ENCODE measurements around the gene APMAP.

APMAP gene

DNA sequence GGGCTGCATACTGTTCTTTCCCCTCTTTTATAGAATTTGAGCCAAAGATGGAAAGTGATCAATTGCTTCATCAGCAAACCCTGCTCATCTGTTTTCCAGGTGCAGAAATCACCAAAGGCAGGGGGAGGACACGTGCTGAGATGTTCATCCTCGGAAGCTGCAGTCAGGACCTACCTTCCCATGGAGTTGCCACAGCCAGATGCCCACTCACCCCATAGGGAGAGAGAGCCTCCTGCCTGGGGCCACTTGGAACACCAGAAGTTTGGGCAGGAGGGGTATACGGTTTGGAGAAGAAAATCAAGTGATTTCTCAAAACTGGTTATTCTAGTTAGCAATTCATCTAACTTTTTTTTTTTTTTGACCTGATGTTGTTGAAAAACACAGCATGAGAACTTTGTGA lies 48.8 kb downstream of the APMAP start:
- TF ChIP-seq, protein P1, sequence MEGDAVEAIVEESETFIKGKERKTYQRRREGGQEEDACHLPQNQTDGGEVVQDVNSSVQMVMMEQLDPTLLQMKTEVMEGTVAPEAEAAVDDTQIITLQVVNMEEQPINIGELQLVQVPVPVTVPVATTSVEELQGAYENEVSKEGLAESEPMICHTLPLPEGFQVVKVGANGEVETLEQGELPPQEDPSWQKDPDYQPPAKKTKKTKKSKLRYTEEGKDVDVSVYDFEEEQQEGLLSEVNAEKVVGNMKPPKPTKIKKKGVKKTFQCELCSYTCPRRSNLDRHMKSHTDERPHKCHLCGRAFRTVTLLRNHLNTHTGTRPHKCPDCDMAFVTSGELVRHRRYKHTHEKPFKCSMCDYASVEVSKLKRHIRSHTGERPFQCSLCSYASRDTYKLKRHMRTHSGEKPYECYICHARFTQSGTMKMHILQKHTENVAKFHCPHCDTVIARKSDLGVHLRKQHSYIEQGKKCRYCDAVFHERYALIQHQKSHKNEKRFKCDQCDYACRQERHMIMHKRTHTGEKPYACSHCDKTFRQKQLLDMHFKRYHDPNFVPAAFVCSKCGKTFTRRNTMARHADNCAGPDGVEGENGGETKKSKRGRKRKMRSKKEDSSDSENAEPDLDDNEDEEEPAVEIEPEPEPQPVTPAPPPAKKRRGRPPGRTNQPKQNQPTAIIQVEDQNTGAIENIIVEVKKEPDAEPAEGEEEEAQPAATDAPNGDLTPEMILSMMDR (IDR thresholded peaks at IDR 0.05; ENCODE audit: control insufficient read depth, extremely low read depth, insufficient read depth) = no peak
- DNase-seq (ENCODE audit: low read depth) = no peak
- no peak overlapping the region for H3K4me3 ChIP-seq (ENCODE audit: low read depth, low read length)

DNA sequence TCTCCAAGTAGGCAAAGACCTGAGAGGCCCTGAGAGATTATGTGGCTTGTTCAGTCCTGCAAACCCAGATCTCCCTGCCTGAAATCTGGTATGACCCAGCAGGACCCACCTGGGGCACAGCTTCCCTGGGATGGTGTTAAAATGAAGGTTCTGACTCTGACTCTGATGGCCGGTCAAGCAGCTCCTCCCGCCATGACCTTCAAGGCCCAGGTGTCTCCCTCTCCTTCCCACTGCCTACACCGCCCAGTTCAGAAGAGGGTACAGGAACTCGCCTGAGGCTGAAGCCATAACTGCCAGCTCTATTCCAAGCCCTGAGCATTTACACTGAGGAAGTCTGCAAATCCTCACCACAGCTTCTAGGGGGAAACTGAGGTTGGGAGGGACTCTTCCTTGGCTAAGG lies 49.4 kb downstream of the APMAP start:
- no peak for DNase-seq (ENCODE audit: low read depth)
- no peak overlapping the region for H3K4me3 ChIP-seq (ENCODE audit: low read depth, low read length)
- TF ChIP-seq, protein P1 (IDR thresholded peaks at IDR 0.05; ENCODE audit: control insufficient read depth, extremely low read depth, insufficient read depth) = no peak

DNA sequence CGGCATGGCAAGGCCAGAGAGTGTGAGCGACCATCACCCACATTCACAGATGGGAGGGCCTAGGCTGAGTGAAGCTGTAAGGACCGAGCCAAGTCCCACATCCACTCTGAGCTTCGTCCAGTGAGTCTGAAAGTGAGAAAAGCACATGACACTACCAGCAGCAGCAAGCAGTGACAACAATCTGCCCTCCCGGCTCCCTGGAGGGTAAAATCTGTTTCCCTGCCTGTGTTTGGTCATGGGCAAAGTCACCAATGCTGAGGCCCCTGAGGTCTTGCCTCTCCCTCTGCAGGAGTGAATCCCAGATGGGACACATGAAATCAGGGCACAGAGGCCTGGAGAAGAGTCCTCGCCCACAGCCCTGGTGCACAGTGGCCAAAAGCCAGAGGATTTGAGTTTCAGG lies 49.9 kb downstream of the APMAP start:
- DNase-seq (ENCODE audit: low read depth) = no peak
- H3K4me3 ChIP-seq (ENCODE audit: low read depth, low read length) = no peak overlapping the region
- TF ChIP-seq, protein P1 (IDR thresholded peaks at IDR 0.05; ENCODE audit: control insufficient read depth, extremely low read depth, insufficient read depth) = no peak

DNA sequence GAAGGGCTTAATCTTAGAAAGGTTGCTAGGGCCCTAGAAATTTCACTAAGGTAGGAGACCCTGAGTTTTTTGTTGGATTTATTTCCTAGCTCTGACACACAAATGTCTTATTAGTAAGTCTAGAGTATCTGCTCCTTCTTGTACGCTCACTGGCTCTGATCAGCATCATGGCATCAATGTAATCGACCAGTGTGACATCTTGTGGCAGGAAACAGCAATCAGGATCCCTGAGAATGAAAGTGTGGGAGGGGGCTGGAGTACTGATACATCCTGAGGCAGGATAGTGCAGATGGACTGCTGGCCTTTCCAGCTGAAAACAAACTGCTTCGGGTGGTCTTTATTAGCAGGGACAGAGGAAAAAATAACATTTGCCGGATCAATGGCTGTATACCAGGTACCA lies 53.5 kb downstream of the APMAP start:
- H3K4me3 ChIP-seq (ENCODE audit: low read depth, low read length) = no peak overlapping the region
- TF ChIP-seq, protein P1 (IDR thresholded peaks at IDR 0.05; ENCODE audit: control insufficient read depth, extremely low read depth, insufficient read depth) = no peak
- no peak for DNase-seq (ENCODE audit: low read depth)

DNA sequence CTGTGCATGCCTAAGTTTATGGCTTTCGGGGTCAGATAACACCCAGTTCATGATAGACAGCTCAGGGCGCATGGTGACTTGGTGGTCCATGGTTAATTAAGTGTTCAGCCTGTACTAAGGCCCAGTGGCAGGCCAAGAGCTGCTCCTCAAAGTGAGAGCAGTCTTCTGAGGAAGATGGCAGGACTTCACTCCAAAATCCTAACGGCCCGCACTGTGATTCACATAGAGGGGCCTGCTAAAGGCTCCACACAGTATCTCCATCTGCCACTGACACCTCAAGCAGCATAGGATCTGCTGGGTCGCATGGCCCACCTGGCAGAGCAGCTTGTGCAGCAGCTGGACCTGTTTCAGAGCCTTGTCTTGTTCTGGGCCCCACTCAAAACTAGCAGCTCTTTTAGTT lies 54.1 kb downstream of the APMAP start:
- TF ChIP-seq, protein P1 (IDR thresholded peaks at IDR 0.05; ENCODE audit: control insufficient read depth, extremely low read depth, insufficient read depth) = no peak
- no peak for DNase-seq (ENCODE audit: low read depth)

DNA sequence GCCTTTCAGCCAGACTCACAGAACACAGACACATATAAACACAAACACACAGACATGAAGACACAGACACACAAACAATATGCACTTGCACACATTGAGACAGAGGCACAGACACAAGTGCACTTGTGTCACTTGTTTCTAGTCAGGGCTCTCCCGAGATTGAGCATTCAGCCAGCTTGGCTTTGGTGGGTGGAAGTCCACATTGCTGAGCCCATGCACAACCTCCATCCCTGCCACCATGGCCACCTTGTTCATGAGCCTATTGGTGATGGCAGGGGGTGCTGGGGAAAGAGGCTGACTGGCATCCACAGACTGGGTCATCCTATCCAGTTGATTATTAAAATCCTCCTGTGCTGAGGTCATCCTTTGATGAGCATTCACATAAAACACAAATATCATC lies 55.0 kb downstream of the APMAP start:
- TF ChIP-seq, protein P1 (IDR thresholded peaks at IDR 0.05; ENCODE audit: control insufficient read depth, extremely low read depth, insufficient read depth) = no peak
- DNase-seq (ENCODE audit: low read depth) = no peak
- H3K4me3 ChIP-seq (ENCODE audit: low read depth, low read length) = no peak overlapping the region

More for the DNA sequence above, 54.1 kb downstream of the APMAP start:
- no peak overlapping the region for H3K4me3 ChIP-seq (ENCODE audit: low read depth, low read length)

All from LNCaP clone FGC (cell line).